ENCODE results near the gene SLC30A3. TPM values are rescaled to one million over a fixed set of nuclear protein-coding genes. Genes with fewer than 3 reads are reported as not detected.

The SLC30A3 gene
- total RNA-seq, 2 donors from 2014 or later: 1.5 to 2.8 TPM

DNA sequence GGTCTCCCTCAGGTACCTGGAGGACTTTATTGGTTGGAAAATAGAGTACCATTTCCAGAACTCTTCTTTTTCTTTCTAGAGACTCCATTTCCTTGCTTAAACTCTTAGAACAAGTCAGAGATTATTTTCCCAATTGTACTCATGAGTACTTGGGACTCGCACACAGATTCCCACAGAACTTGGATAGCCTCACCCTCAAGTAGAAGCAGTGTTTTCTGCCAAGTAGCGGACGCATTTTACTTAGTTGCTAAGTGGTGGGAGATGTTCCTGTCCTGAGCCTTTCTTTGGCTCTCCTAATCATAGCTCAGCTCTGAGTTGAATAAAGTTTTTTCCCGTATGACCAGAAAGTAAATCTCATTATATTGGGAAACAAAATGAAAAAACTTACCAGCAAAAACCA is 17.2 kb downstream of the SLC30A3 start:
- Histone ChIP-seq H3K9me3 (ENCODE audit: control insufficient read depth, low read length) (no peaks in the 10 kb centered on the region), H3K27ac (ENCODE audit: low read depth, low read length) (no peak overlapping the region), H3K9ac (ENCODE audit: extremely low read depth, low read length, poor library complexity, severe bottlenecking) (no peak overlapping the region), H3K4me1 (ENCODE audit: control insufficient read depth, insufficient read depth, low read length) (peaks cover 5% of the 10 kb centered on the region), H3K4me3 (ENCODE audit: low read length) (no peak overlapping the region), H3K27me3 (ENCODE audit: control insufficient read depth, insufficient read depth, low read length, poor library complexity, severe bottlenecking) (no peaks in the 10 kb centered on the region), H3K36me3 (ENCODE audit: control insufficient read depth, insufficient read depth, low read length) (peaks cover 46% of the 10 kb centered on the region)
- no peak for DNase-seq
- Mint-ChIP-seq H3K36me3 (ENCODE audit: low read depth) (peaks cover 34% of the 10 kb centered on the region), H3K4me1 (peaks cover 4% of the 10 kb centered on the region), H3K27ac (no peak overlapping the region), H3K4me3 (no peak overlapping the region), H3K27me3 (ENCODE audit: insufficient read depth) (peaks cover 3% of the 10 kb centered on the region), H3K9me3 (no peaks in the 10 kb centered on the region)
- TF ChIP-seq, protein P1, sequence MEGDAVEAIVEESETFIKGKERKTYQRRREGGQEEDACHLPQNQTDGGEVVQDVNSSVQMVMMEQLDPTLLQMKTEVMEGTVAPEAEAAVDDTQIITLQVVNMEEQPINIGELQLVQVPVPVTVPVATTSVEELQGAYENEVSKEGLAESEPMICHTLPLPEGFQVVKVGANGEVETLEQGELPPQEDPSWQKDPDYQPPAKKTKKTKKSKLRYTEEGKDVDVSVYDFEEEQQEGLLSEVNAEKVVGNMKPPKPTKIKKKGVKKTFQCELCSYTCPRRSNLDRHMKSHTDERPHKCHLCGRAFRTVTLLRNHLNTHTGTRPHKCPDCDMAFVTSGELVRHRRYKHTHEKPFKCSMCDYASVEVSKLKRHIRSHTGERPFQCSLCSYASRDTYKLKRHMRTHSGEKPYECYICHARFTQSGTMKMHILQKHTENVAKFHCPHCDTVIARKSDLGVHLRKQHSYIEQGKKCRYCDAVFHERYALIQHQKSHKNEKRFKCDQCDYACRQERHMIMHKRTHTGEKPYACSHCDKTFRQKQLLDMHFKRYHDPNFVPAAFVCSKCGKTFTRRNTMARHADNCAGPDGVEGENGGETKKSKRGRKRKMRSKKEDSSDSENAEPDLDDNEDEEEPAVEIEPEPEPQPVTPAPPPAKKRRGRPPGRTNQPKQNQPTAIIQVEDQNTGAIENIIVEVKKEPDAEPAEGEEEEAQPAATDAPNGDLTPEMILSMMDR (conservative IDR thresholded peaks at IDR 0.05): no peak
- 91 to 100% methylated on average over 3 to 4 of the region's 4 CpGs for WGBS, 2 experiments (ENCODE audit: insufficient coverage in 1 of 2, insufficient read length in 1 of 2)

DNA sequence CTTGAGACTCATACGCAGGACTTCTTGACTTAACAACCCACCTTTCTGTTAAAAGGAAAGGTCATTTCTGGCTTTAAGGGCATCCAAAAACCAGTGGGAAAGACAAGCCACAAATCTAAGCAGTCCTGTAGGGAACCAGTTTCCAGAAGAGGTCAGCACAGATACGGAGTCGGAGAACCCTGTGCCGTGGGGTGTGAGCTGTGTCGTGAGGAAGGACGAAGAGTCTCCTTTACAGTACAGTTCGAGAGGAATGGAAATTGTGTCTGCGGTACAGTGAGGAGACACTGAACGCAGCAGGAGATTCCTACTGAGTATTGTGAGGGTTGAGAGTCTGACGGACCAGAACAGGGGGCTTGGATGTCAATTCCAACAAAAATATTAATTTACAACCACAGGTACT is 17.7 kb downstream of the SLC30A3 start:
- no peaks in the 10 kb centered on the region for H3K4me1 ChIP-seq (ENCODE audit: control insufficient read depth, insufficient read depth, low read length)
- peaks cover 40% of the 10 kb centered on the region for H3K36me3 Mint-ChIP-seq (ENCODE audit: low read depth)
- H3K27ac ChIP-seq (ENCODE audit: low read depth, low read length): no peak overlapping the region
- no peak overlapping the region for H3K4me3 Mint-ChIP-seq
- H3K36me3 ChIP-seq (ENCODE audit: control insufficient read depth, insufficient read depth, low read length): peaks cover 51% of the 10 kb centered on the region
- TF ChIP-seq, protein P1 (conservative IDR thresholded peaks at IDR 0.05): no peak
- peaks cover 3% of the 10 kb centered on the region for H3K27me3 Mint-ChIP-seq (ENCODE audit: insufficient read depth)
- no peak for DNase-seq
- 95 to 96% methylated on average over 8 to 9 of the region's 10 CpGs for WGBS, 2 experiments (ENCODE audit: insufficient coverage in 1 of 2, insufficient read length in 1 of 2)
- H3K27ac Mint-ChIP-seq: no peak overlapping the region
- no peaks in the 10 kb centered on the region for H3K27me3 ChIP-seq (ENCODE audit: control insufficient read depth, insufficient read depth, low read length, poor library complexity, severe bottlenecking)
- H3K4me1 Mint-ChIP-seq: no peaks in the 10 kb centered on the region
- H3K9ac ChIP-seq (ENCODE audit: extremely low read depth, low read length, poor library complexity, severe bottlenecking): no peak overlapping the region
- H3K9me3 Mint-ChIP-seq: no peaks in the 10 kb centered on the region
- no peak overlapping the region for H3K4me3 ChIP-seq (ENCODE audit: low read length)
- no peaks in the 10 kb centered on the region for H3K9me3 ChIP-seq (ENCODE audit: control insufficient read depth, low read length)

DNA sequence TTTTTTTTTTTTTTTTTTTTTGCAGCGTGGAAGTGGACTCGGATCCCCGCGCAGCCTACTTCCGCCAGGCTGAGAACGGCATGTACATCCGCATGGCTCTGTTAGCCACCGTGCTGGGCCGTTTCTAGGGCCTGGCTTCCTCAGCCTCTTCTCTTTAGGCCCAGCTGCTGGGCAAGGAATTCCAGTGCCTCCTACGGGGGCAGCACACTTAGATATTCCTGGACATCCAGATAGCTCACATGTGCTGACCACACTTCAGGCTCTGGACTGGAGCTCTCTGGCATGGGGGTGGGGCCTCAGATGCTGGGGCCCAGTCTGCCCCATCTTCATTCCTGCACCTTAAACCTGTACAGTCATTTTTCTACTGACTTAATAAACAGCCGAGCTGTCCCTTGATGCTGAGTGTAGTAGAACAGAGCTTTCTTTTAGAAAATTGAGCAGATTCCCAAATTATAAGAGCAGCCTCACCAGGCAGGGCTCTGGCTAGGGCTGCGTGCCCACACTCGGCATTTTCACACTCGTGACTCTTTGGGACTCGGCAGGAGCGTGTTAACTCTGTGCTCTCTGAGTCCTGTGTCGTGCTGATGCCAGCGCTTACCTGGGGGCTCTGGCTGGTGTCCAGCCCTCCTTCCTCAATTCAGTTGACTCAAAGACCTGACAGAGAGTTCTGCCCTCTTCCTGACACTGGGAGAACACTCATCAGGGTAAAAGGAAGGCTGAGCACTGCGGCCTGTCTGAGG is 19.3 kb downstream of the SLC30A3 start:
- 88 to 96% methylated on average over 13 to 19 of the region's 19 CpGs for WGBS, 2 experiments (ENCODE audit: insufficient coverage in 1 of 2, insufficient read length in 1 of 2)
- Histone ChIP-seq H3K9me3 (ENCODE audit: control insufficient read depth, low read length) (no peaks in the 10 kb centered on the region), H3K36me3 (ENCODE audit: control insufficient read depth, insufficient read depth, low read length) (peaks cover 65% of the 10 kb centered on the region), H3K27me3 (ENCODE audit: control insufficient read depth, insufficient read depth, low read length, poor library complexity, severe bottlenecking) (no peaks in the 10 kb centered on the region), H3K9ac (ENCODE audit: extremely low read depth, low read length, poor library complexity, severe bottlenecking) (no peak overlapping the region), H3K27ac (ENCODE audit: low read depth, low read length) (no peak overlapping the region), H3K4me1 (ENCODE audit: control insufficient read depth, insufficient read depth, low read length) (no peaks in the 10 kb centered on the region), H3K4me3 (ENCODE audit: low read length) (no peak overlapping the region)
- TF ChIP-seq, protein P1 (conservative IDR thresholded peaks at IDR 0.05): no peak
- no peaks in the 10 kb centered on the region for H3K9me3 Mint-ChIP-seq
- no peaks in the 10 kb centered on the region for H3K4me1 Mint-ChIP-seq
- peaks cover 53% of the 10 kb centered on the region for H3K36me3 Mint-ChIP-seq (ENCODE audit: low read depth)
- no peak for DNase-seq
- H3K27ac Mint-ChIP-seq: no peak overlapping the region
- H3K27me3 Mint-ChIP-seq (ENCODE audit: insufficient read depth): peaks cover 3% of the 10 kb centered on the region
- H3K4me3 Mint-ChIP-seq: no peak overlapping the region
